ENCODE measurements around the gene GINS1.

DNA sequence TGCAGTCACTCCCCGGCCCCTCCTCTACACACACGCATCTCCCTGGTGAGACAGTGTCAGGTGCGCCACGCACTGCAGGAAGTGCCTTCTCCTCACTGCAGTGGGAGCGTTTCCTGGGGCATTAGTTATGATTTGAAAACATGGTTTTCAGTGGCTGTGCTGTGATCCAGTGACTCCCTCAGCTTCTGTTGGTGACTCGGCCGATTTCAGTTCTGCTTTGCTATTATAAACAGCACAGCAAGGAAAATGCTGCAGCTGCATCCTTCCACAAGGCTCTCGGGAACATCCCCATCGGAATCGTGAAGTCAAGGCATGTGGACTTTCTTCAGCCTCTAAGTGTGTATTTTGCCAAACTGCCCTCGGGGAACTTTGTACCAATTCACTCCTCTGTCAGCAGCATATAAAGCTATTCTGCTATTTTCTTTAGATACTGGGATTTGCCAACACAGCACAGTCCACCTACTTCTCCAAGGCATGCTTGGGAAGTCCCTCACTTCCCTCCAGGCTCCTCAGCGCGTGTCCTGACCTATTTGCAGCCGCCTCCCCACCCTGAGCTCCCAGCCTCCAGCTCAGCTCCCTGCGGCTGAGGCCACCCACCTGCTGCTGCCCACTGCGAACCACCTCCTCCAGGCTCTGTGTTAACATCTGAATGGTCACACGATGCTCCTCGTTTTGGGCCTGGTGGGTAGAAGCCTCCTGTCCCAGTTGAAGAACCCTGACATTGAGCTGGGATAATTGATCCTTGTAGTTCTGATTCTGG, 54.5 kb downstream of the GINS1 start:
- TF ChIP-seq, protein P1, sequence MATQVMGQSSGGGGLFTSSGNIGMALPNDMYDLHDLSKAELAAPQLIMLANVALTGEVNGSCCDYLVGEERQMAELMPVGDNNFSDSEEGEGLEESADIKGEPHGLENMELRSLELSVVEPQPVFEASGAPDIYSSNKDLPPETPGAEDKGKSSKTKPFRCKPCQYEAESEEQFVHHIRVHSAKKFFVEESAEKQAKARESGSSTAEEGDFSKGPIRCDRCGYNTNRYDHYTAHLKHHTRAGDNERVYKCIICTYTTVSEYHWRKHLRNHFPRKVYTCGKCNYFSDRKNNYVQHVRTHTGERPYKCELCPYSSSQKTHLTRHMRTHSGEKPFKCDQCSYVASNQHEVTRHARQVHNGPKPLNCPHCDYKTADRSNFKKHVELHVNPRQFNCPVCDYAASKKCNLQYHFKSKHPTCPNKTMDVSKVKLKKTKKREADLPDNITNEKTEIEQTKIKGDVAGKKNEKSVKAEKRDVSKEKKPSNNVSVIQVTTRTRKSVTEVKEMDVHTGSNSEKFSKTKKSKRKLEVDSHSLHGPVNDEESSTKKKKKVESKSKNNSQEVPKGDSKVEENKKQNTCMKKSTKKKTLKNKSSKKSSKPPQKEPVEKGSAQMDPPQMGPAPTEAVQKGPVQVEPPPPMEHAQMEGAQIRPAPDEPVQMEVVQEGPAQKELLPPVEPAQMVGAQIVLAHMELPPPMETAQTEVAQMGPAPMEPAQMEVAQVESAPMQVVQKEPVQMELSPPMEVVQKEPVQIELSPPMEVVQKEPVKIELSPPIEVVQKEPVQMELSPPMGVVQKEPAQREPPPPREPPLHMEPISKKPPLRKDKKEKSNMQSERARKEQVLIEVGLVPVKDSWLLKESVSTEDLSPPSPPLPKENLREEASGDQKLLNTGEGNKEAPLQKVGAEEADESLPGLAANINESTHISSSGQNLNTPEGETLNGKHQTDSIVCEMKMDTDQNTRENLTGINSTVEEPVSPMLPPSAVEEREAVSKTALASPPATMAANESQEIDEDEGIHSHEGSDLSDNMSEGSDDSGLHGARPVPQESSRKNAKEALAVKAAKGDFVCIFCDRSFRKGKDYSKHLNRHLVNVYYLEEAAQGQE (IDR thresholded peaks at IDR 0.05; ENCODE audit: low read depth) = no peak
- TF ChIP-seq ZBTB7A (IDR thresholded peaks at IDR 0.05; ENCODE audit: low read depth) = no peak
- TF ChIP-seq, protein P2, sequence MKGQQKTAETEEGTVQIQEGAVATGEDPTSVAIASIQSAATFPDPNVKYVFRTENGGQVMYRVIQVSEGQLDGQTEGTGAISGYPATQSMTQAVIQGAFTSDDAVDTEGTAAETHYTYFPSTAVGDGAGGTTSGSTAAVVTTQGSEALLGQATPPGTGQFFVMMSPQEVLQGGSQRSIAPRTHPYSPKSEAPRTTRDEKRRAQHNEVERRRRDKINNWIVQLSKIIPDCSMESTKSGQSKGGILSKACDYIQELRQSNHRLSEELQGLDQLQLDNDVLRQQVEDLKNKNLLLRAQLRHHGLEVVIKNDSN (IDR thresholded peaks at IDR 0.05) = no peak
- TF ChIP-seq, protein P3, sequence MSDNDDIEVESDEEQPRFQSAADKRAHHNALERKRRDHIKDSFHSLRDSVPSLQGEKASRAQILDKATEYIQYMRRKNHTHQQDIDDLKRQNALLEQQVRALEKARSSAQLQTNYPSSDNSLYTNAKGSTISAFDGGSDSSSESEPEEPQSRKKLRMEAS (IDR thresholded peaks at IDR 0.05) = no peak

All from Ishikawa (cell line).